HepG2 (cell line): Measurements from ENCODE around the gene CCDC106. TPM values are rescaled to one million over a fixed set of nuclear protein-coding genes. Genes with fewer than 3 reads are reported as not detected.

Experiments used
- ATAC-seq: fragments of 200-7000 bp; cut with Tn5 transposase; 3 replicates; pipeline ENCODE4 v1.9.1; 2020; ENCODE audit warnings: mild to moderate bottlenecking, moderate library complexity
- BruUV-seq: library from RNA; stranded (reverse); fragments of 400-500 nt; replicated peaks from 2 replicates; lab custom pipeline; 2021; lab: Mats Ljungman, UMichigan
- CTCF ChIA-PET: fragments of 300-600 bp; formaldehyde crosslinking; extraction: SDS; loops from one replicate; lab custom pipeline; 2021; ENCODE audit warnings: low total read pairs, inconsistent platforms, low intra/inter-chr PET ratio; lab: Yijun Ruan, JAX
- POLR2A ChIA-PET: fragments of 350-600 bp; sonication (Branson Sonifier 250); formaldehyde crosslinking; loops from one replicate; lab custom pipeline; 2020; ENCODE audit warnings: antibody characterized with exemption, inconsistent platforms; lab: Yijun Ruan, JAX
- DNase-seq: peaks from one replicate; pipeline ENCODE4 v3.0.0-alpha.2; 2015; ENCODE audit warnings: low spot score
- FAIRE-seq: peaks from 3 replicates; lab custom pipeline; 2011; peaks lifted over from hg19 to GRCh38; lab: Jason Lieb, UNC
- H2AFZ ChIP-seq: one replicate; pipeline ENCODE4 v1.6.1; 2011; ENCODE audit warnings: low read length, inconsistent platforms
- H3K27ac ChIP-seq: fragments of 300-600 bp; 3 replicates; pipeline ENCODE4 v1.8.0; 2011; ENCODE audit warnings: mixed run types, mild to moderate bottlenecking, mixed read lengths, low read length, inconsistent platforms; ENCODE audit not compliant: insufficient read depth; ENCODE audit errors: extremely low read length
- H3K27me3 ChIP-seq, 2 experiments: fragments of 200-600 bp in 1 of 2; 2 replicates in 1 of 2; 3 replicates in 1 of 2; pipeline versions ENCODE4 v1.6.0 to v1.8.0; 2011; ENCODE audit warnings: low read length in 2 of 2, mild to moderate bottlenecking in 2 of 2, moderate library complexity in 2 of 2, inconsistent platforms in 1 of 2; ENCODE audit not compliant: insufficient read depth in 2 of 2, control insufficient read depth in 1 of 2
- H3K36me3 ChIP-seq, 2 experiments: fragments of 200-600 bp in 1 of 2; replicated peaks in 1 of 2; 2 replicates in 1 of 2; 3 replicates in 1 of 2; pipeline versions ENCODE4 v1.5.1 to v1.8.0; 2011; ENCODE audit warnings: low read length in 2 of 2, inconsistent platforms in 1 of 2; ENCODE audit not compliant: insufficient read depth in 2 of 2, control insufficient read depth in 1 of 2
- H3K4me1 ChIP-seq: 2 replicates; pipeline ENCODE4 v1.5.1; 2012; ENCODE audit warnings: low read length, inconsistent platforms; ENCODE audit not compliant: insufficient read depth
- H3K4me2 ChIP-seq: 2 replicates; pipeline ENCODE4 v1.6.0; 2011; ENCODE audit warnings: low read depth, low read length, inconsistent platforms
- H3K4me3 ChIP-seq, 3 experiments: fragments of 200-600 bp in 1 of 3; sonication (generic), shearing (Covaris generic) in 1 of 3; replicated peaks in 1 of 3; 2 replicates each; pipeline ENCODE4 v1.5.1; 2011 to 2016; ENCODE audit warnings: low read length in 3 of 3, inconsistent platforms in 2 of 3, low read depth in 2 of 3, mild to moderate bottlenecking in 2 of 3, control low read depth in 1 of 3, mixed read lengths in 1 of 3; ENCODE audit not compliant: insufficient read depth in 1 of 3
- H3K79me2 ChIP-seq: one replicate; pipeline ENCODE4 v1.6.1; 2011; ENCODE audit warnings: low read length, inconsistent platforms; ENCODE audit not compliant: insufficient read depth
- H3K9ac ChIP-seq: 2 replicates; pipeline ENCODE4 v1.6.0; 2011; ENCODE audit warnings: mild to moderate bottlenecking, low read depth, low read length, inconsistent platforms; ENCODE audit not compliant: insufficient read depth
- H3K9me3 ChIP-seq: 2 replicates; pipeline ENCODE4 v1.5.1; 2012; ENCODE audit warnings: mild to moderate bottlenecking, low read length
- H4K20me1 ChIP-seq: 2 replicates; pipeline ENCODE4 v1.6.0; 2011; ENCODE audit warnings: inconsistent platforms, mild to moderate bottlenecking, low read length, moderate library complexity; ENCODE audit not compliant: insufficient read depth
- ATF3 ChIP-seq: sonication (generic); formaldehyde crosslinking; IDR thresholded peaks from 2 replicates; pipeline ENCODE4 v1.4.0; 2020; ENCODE audit warnings: missing genetic modification reagents
- ETV5 ChIP-seq: IDR thresholded peaks from 2 replicates; pipeline ENCODE4 v1.6.1; 2018; ENCODE audit warnings: missing biosample characterization, missing genetic modification reagents, inconsistent platforms, borderline replicate concordance
- FOXM1 ChIP-seq: sonication (generic); formaldehyde crosslinking; IDR thresholded peaks from 2 replicates; pipeline ENCODE4 v1.5.0; 2020; ENCODE audit warnings: missing genetic modification reagents
- HNF4A ChIP-seq: sonication (generic); formaldehyde crosslinking; IDR thresholded peaks from 2 replicates; pipeline ENCODE4 v1.4.0; 2020; ENCODE audit warnings: missing genetic modification reagents
- KDM1A ChIP-seq: IDR thresholded peaks from 2 replicates; pipeline ENCODE4 v1.6.1; 2016; ENCODE audit warnings: missing compliant biosample characterization
- PRPF4 ChIP-seq: fragments of 200-400 bp; formaldehyde crosslinking; IDR thresholded peaks from 2 replicates; pipeline ENCODE4 v1.6.1; 2016; ENCODE audit warnings: low read length, low read depth; ENCODE audit not compliant: poor library complexity, severe bottlenecking
- RXRA ChIP-seq: sonication (generic); formaldehyde crosslinking; IDR thresholded peaks from 2 replicates; pipeline ENCODE4 v1.5.1; 2020; ENCODE audit warnings: missing genetic modification reagents
- SUZ12 ChIP-seq: fragments of 150-350 bp; IDR thresholded peaks from 2 replicates; pipeline ENCODE4 v1.6.1; 2014; ENCODE audit warnings: low read depth, low read length
- ZBTB39 ChIP-seq: sonication (generic); formaldehyde crosslinking; IDR thresholded peaks from 2 replicates; pipeline ENCODE4 v1.5.0; 2020; ENCODE audit warnings: missing genetic modification reagents
- ZFP36L1 ChIP-seq: sonication (generic); formaldehyde crosslinking; IDR thresholded peaks from 2 replicates; pipeline ENCODE4 v1.8.0; 2022; ENCODE audit warnings: mild to moderate bottlenecking, missing genetic modification reagents, moderate library complexity
- ZNF879 ChIP-seq: sonication (generic); formaldehyde crosslinking; IDR thresholded peaks from 2 replicates; pipeline ENCODE4 v1.8.1; 2023; ENCODE audit warnings: missing genetic modification reagents
- WGBS: methylation state at CpG from one replicate; pipeline ENCODE4 v1.1.6; 2017; ENCODE audit warnings: low lambda C conversion rate; 5-methylcytosine and 5-hydroxymethylcytosine counted together
- in situ Hi-C: cut with HindIII; loops from 2 replicates; pipeline ENCODE4 v1.10.0; 2017; ENCODE audit warnings: low pct_unique_long_range_greater_than_20kb; ENCODE audit not compliant: extremely low pct_ligation_motif_present
- intact Hi-C: fragments of 100-400 bp; cut with micrococcal nuclease; formaldehyde crosslinking; loops from one replicate; pipeline ENCODE4 v1.10.0; 2022; ENCODE audit not compliant: unreplicated experiment
- polyA plus RNA-seq, 8 experiments: library from polyadenylated mRNA; depleted of rRNA in 3 of 8; stranded (reverse) in 7 of 8; unstranded in 1 of 8; fragments of >200 nt; fragmentation: Illumina TruSeq in 4 of 8; extraction: Trizol in 4 of 8; gene quantifications; 2 replicates each; pipeline versions ENCODE4 v1.2.1 to v1.2.3, GENCODE V29; 2011 to 2016; ENCODE audit warnings: low read depth in 4 of 8, missing spikeins in 1 of 8, mixed read lengths in 1 of 8; ENCODE audit not compliant: insufficient read depth in 1 of 8
- total RNA-seq, 5 experiments: library from RNA; depleted of rRNA; stranded (reverse); fragments of >200 nt; fragmentation: Illumina TruSeq; extraction: Trizol; gene quantifications; 2 replicates each; pipeline ENCODE4 v1.2.3, GENCODE V29; 2016; ENCODE audit warnings: low read depth in 1 of 5
- TF ChIP-seq, protein P1 (sequence below): sonication (generic); formaldehyde crosslinking; IDR thresholded peaks from 2 replicates; pipeline ENCODE4 v1.8.0; 2022; ENCODE audit warnings: mild to moderate bottlenecking, missing genetic modification reagents, borderline replicate concordance

CCDC106 gene
- total and polyA plus RNA-seq, 2 of the 13 experiments (the other 11 are each of a cell fraction or from before 2014, with no cell fraction given) = 4.7 to 8.8 TPM

- peak overlapping the region; percentile 94 for H3K9ac ChIP-seq
- peak overlapping the region; percentile 77 to 89 (median 89); a peak in 5 of 6 replicates for H3K4me3 ChIP-seq
- WGBS = 84% methylated on average over 7 of the region's 7 CpGs
Measured at GRCh38 chr19:55676889-55677505, 29.0 kb downstream of the CCDC106 start.

More at GRCh38 chr19:55676889-55677505, 29.0 kb downstream of the CCDC106 start:
- H3K27ac ChIP-seq = peak overlapping the region; percentile 62
- ATAC-seq (no peak), FAIRE-seq (no peak), DNase-seq (no peak)
- TF ChIP-seq ZBTB39 (CRISPR knock-in tag) (no peak), PRPF4 (no peak), FOXM1 (CRISPR knock-in tag) (no peak), ETV5 (no peak), ZNF879 (no peak), RXRA (CRISPR knock-in tag) (no peak), ATF3 (CRISPR knock-in tag) (no peak), SUZ12 (no peak), KDM1A (CRISPR knock-in tag) (no peak), ZFP36L1 (CRISPR knock-in tag) (no peak), HNF4A (no peak)
- TF ChIP-seq, protein P1, sequence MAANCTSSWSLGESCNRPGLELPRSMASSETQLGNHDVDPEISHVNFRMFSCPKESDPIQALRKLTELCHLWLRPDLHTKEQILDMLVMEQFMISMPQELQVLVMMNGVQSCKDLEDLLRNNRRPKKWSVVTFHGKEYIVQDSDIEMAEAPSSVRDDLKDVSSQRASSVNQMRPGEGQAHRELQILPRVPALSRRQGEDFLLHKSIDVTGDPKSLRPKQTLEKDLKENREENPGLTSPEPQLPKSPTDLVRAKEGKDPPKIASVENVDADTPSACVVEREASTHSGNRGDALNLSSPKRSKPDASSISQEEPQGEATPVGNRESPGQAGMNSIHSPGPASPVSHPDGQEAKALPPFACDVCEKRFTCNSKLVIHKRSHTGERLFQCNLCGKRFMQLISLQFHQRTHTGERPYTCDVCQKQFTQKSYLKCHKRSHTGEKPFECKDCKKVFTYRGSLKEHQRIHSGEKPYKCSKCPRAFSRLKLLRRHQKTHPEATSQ (CRISPR knock-in tag) = no peak
- intact Hi-C loops (no loop called here), in situ Hi-C loops (no loop called here)
- H3K36me3 ChIP-seq = peaks cover 26 to 57% of the 10 kb centered on the region in 2 experiments; a peak in 4 of 5 replicates
- no TSS peak for BruUV-seq
- no peaks in the 10 kb centered on the region for H3K9me3 ChIP-seq
- peaks cover 65% of the 10 kb centered on the region for H3K79me2 ChIP-seq
- ChIA-PET POLR2A (no interaction called here), CTCF (no interaction called here)
- H2AFZ ChIP-seq = no peak overlapping the region
- peaks cover 54% of the 10 kb centered on the region for H3K4me1 ChIP-seq
- peak overlapping the region; percentile 64 for H3K4me2 ChIP-seq
- peaks cover 5% of the 10 kb centered on the region; the same call in 1 of the 2 replicates for H4K20me1 ChIP-seq
- H3K27me3 ChIP-seq = no peaks in the 10 kb centered on the region; a peak in 1 of 5 replicates
